Kidney epithelial cell (primary cell): Measurements from ENCODE around the gene VTI1A. TPM values are rescaled to one million over a fixed set of nuclear protein-coding genes. Genes with fewer than 3 reads are reported as not detected.

Experiments used
- DNase-seq: peaks from one replicate; pipeline ENCODE4 v3.0.0-alpha.2; 2010; ENCODE audit warnings: low read depth
- H3K27me3 ChIP-seq: 2 replicates; pipeline ENCODE4 v1.6.0; 2011; ENCODE audit warnings: low read length; ENCODE audit not compliant: control insufficient read depth, insufficient read depth
- H3K36me3 ChIP-seq: 2 replicates; pipeline ENCODE4 v1.5.1; 2011; ENCODE audit warnings: low read length; ENCODE audit not compliant: control insufficient read depth, insufficient read depth
- H3K4me3 ChIP-seq: 2 replicates; pipeline ENCODE4 v1.5.1; 2011; ENCODE audit warnings: low read depth, mild to moderate bottlenecking, control low read depth, low read length
- total RNA-seq: library from RNA; depleted of rRNA; stranded (reverse); fragments of >200 nt; gene quantifications from 2 replicates; pipeline ENCODE4 v1.2.3, GENCODE V29; 2015
- TF ChIP-seq, protein P1 (sequence below): IDR thresholded peaks from 2 replicates; pipeline ENCODE4 v1.5.1; 2011; ENCODE audit warnings: mild to moderate bottlenecking, moderate library complexity, low read length, control low read depth, inconsistent platforms; ENCODE audit not compliant: insufficient read depth, poor library complexity, severe bottlenecking

The VTI1A gene
- total RNA-seq, 1 donor from 2014 or later: 45.7 TPM

DNA sequence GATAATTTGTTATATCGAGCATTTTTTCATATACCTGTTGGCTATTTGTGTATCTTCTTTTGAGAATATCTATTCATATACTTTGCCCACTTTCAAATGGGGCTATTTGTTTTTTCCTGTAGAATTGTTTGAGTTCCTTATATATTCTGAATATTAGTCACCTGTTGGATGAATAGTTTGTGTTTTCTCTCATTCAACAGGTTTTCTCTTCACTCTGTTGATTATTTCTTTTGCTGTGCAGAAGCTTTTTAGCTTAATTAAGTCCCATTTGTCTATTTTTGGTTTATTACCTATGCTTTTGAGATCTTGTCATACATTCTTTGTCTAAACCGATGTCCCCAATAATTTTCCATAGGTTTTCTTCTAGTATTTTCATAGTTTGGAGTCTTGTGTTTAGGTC lies 65.3 kb downstream of the VTI1A start:
- Histone ChIP-seq H3K36me3 (no peaks in the 10 kb centered on the region), H3K4me3 (no peak overlapping the region), H3K27me3 (no peaks in the 10 kb centered on the region)
- TF ChIP-seq, protein P1, sequence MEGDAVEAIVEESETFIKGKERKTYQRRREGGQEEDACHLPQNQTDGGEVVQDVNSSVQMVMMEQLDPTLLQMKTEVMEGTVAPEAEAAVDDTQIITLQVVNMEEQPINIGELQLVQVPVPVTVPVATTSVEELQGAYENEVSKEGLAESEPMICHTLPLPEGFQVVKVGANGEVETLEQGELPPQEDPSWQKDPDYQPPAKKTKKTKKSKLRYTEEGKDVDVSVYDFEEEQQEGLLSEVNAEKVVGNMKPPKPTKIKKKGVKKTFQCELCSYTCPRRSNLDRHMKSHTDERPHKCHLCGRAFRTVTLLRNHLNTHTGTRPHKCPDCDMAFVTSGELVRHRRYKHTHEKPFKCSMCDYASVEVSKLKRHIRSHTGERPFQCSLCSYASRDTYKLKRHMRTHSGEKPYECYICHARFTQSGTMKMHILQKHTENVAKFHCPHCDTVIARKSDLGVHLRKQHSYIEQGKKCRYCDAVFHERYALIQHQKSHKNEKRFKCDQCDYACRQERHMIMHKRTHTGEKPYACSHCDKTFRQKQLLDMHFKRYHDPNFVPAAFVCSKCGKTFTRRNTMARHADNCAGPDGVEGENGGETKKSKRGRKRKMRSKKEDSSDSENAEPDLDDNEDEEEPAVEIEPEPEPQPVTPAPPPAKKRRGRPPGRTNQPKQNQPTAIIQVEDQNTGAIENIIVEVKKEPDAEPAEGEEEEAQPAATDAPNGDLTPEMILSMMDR: no peak
- no peak for DNase-seq

DNA sequence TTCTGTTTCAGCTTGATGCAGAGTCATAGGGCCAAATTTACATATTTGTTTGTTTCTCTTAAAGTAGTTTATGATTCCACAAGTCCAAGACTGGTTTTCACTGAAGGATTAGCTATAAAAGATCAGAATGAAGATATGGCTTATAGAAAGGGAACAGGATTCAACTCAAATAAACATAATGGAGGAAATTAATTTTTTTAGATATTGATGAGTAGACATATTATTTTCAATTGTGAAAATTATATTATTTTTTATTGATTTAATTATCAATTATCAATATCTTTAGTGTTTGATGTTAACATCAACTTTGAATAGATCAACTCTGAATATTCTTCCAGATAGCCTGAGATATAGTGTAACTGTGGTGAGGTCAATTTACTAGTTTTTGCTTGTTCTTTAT lies 68.1 kb downstream of the VTI1A start:
- DNase-seq: no peak
- H3K36me3 ChIP-seq: no peaks in the 10 kb centered on the region
- H3K27me3 ChIP-seq: no peaks in the 10 kb centered on the region
- TF ChIP-seq, protein P1: no peak
- H3K4me3 ChIP-seq: no peak overlapping the region

DNA sequence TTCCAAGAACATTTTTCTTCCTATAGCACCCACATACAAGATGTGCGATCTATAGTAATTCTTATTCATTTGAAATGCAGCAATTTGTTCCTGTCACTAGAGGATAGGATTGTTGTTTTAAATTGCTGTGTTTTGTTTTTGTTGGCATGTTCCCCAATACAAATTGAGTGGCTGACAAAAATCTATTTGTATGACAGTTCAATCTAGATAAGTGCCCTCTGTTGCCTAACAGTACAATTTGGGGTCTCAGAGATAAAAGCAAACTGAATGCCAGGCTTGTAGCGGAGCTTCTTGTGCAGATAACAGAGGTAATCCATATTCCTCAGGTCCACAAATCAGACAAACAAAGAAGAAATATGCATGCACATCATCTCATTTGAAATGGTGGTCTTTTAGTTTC lies 68.8 kb downstream of the VTI1A start:
- no peaks in the 10 kb centered on the region for H3K27me3 ChIP-seq
- no peak for DNase-seq
- no peaks in the 10 kb centered on the region for H3K36me3 ChIP-seq
- H3K4me3 ChIP-seq: no peak overlapping the region
- TF ChIP-seq, protein P1: no peak

DNA sequence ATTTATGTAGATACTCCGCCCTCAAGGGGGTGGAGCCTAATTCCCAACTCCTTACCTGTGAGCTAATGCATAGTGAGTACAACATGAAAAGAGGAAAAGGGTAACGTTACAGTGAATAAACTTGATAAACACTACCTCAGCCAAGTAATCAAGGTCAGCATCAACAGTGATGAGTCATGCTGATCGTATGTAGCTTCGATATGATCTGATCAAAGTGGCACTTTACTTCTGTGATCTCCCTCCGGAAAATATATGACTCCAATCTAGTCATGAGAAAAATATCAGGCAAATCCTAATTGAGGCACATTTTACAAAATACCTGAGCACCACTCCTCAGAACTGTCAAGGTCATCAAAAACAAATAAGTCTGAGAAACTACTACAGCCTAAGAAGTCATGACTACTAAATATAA lies 70.4 kb downstream of the VTI1A start:
- TF ChIP-seq, protein P1: no peak
- no peak for DNase-seq
- no peak overlapping the region for H3K4me3 ChIP-seq
- no peaks in the 10 kb centered on the region for H3K27me3 ChIP-seq
- no peaks in the 10 kb centered on the region for H3K36me3 ChIP-seq

DNA sequence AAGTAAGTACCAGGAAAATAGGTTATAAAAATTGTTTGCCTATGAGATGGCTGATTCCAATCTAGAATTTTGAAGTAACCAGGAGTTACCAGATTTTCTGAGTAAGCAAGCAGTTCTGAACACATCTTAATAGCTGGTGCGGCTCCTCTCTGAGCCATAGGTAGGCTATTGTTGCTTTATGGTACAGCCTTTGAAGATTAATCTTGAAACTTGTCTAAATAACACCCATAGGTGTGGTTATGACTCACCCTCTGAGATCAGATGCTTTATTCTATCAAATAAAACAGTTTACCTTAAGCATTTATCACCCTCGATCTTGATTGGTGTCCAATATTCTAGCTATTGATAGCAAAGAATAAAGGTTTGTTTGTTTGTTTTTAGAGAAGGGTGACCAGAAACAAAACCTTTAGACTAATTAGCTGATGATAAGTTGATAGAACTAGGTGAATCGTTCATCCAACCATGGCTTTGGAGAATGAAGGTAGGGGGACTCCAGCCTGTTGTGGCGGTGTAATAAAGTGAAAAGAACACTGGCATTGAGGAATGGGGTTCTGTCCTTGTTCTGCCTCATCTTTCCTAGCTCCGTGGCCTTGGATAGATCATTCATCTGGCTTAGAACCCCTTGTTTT lies 72.2 kb downstream of the VTI1A start:
- no peak for DNase-seq
- Histone ChIP-seq H3K4me3 (no peak overlapping the region), H3K27me3 (no peaks in the 10 kb centered on the region), H3K36me3 (no peaks in the 10 kb centered on the region)
- TF ChIP-seq, protein P1: no peak

DNA sequence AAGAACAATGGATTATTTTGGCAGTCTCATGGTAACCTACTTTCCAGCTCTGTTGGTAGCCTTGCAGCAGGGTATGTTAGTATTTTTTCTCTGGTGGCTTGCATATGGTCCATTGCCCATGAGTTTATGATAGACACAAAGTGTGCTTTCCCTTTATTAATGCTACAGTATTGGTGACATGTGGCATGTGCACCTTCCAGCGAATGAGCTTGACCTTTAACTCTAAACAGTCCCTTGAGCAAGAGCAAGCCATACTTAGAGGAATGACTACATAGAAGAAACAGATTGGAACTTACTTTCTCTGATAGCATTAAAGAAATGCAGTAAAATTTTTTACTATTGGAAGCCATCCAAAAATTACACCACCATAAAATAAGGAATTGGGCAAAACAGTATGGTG lies 73.9 kb downstream of the VTI1A start:
- no peak for DNase-seq
- Histone ChIP-seq H3K36me3 (no peaks in the 10 kb centered on the region), H3K27me3 (no peaks in the 10 kb centered on the region), H3K4me3 (no peak overlapping the region)
- TF ChIP-seq, protein P1: no peak
